ENCODE measurements around the gene CACNA2D2.
A peak's percentile ranks its signal among the peaks of the same experiment; 100 is the strongest.

Gene CACNA2D2

DNA sequence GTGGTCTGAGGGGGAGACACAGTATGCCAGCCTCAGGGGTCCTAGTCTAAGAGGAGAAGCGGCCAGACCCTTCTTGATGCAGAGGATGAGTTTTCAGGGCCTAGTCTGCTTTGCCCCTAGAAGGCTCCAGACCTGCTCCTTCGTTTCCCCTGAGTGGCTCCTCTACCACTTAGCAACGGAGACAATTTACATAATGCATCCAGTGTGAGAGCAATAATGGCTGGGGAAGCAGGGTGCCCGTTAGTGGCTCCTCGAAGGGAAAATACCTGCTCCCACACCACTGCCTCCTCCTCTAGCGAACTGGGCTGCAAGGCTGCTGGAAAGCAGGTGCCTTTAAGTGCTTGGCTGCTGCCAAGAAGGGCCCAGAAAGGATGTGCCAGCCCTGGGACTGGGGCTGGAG, 38.9 kb downstream of the CACNA2D2 start:
- no peak for DNase-seq (ENCODE audit: low read depth, low spot score)

DNA sequence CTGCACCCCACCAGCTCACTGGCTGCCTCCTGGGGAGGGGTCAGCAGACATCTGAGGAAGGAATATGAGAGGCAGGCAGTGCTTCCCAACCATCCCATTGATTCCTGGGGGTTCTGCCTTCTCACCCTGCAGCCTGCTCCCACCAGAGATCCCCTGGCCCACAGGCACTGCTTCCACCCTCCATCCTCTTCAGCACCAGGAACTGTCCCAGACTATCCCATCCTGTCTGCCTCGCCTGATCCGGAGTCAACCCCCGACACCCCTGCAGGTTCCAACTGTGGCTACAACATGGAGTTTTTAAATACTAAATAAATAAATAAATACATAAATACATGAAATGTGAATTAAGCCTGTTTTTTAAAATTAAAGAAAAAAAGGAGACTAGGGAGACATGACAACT, 43.6 kb downstream of the CACNA2D2 start:
- no peak for DNase-seq (ENCODE audit: low read depth, low spot score)

DNA sequence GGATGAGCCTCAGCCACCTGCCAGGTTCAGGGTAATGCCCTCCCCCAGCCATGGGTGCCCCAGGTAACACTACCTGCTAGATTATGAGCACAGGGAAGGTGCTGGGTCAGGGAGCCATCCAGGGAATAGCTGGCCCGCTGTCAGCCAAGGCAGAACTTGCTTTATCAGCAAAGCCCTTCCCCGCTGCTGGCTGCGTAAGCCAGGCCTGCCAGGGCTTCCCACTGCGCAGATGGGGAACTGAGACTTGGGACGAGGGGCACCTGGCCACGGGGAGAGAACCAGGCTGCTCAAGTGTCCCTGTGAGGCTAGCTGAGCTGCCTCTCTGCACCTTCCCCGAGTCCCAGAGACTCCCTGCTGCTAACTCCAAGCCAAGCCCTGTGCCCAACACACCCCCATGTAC, 45.4 kb downstream of the CACNA2D2 start:
- no peak for DNase-seq (ENCODE audit: low read depth, low spot score)

DNA sequence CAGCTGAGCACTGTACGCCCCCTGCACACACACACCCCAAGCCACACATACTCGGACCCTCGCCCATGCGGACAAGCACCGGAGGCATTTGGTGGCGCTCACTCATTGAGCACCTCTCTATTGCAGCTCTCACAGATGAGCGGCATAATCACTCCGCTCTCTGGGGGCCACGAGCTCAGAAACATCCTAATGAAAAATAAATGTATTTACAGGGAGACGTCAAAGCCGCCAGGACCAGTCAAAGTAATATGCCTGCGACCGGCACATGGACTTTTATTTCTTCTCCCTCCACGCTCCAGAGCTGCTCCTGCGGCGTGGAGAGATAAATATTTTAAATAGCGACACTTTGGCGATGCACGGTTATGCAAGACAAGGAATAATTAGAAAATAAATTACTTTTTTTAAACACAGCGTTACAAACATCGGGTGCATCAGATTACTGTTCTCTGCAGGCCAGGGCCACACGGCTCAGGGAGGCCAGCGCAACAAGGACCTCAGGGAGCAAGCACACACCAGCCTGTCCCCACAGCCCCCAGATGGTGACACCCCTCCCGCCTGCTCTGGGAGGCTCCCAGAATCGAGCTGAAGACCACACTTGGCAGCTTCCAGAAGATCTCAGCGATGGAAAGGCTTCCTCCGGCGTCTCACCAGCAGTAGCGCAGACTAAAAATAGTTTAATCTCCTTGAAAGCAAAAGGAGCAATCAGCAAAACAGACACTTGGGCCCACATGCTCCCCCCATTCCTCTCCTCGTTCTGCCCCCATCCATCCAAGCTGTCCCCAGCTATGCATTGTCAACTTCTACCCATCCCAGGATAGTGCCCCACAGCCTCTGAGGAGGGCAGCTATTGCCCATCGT, 48.0 kb downstream of the CACNA2D2 start:
- no peak for DNase-seq (ENCODE audit: low read depth, low spot score)

DNA sequence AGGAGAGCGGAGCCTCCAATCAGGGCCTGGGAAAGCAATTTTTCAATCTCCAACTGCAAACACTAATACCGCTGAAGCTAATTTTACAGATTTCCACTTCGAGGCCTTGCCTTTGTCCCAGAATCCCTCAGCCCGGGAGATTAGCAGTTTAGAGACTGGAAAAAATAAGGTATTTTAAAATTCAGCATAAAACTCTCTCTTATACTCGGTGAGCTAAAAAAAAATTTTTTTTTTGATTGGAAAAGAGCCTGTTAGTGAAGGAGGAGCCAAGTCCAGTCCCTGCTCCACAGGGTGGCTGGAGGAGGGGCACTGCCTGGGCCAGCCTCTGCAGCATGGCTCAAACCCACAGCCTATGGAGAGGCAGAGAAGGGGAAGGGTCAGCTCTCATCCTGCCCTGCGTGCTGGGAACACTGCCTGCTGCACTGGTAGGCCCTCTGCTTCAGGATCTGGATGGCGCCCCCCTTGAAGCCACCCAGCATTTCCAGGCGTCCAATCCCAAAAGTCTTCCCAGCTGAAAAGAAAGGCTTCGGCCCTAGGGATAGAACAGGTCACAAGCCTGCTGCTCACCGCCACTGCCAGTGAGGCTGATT, 48.9 kb downstream of the CACNA2D2 start:
- peak; percentile 17 for DNase-seq (ENCODE audit: low read depth, low spot score)

DNA sequence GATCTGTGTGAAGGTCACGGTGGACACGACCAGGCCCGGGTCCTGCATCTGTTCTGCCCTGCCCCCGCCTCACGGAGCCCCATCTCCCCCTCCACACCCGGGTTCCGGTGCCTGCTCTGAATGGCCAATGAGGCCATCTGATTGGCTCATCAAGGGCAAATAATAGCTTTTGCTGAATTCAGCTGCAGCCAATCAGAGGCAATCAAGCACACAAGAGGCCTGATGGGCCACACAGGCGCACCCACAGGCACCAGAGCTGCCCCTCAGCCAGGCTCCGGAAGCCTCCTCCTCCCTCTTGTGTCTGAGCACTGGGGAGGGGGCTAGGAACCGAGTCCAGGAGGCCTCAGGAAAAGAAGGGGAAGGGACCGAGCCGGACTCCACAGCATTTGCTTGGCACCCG, 49.5 kb downstream of the CACNA2D2 start:
- DNase-seq (ENCODE audit: low read depth, low spot score), result no peak

DNA sequence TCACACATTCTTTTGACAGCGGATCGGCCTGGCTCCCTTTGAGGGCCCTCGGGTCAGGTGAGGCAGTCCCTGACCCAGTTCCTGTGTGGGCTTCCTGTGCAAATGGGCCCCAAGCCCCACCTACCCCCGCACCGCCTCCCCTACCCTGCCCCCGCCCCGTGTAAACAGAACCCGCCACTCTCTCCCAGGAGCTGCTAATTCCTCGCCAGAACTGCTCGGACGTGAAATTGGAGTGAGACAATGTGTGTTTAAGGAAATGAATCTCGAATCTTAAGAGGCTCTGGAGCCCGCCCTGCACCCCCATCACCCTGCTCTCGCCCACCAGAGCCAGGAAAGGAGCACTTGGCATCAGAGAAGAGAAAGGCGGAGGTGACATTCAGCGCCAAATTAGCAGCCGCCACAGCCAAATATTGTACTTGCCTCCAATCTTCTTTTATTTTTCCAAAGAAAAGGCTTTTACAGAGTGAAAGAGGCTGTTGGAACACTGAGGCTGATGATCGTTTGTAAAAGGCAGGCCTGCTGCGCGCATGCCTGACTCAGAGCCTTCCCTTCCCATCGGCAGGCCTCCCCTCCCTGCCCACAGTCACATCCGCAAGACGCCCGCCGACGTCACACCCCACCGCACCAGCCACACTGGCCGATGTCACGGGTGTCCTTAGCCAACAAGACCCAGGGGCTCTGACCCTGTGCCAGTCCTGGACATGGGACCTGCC, 53.1 kb downstream of the CACNA2D2 start:
- no peak for DNase-seq (ENCODE audit: low read depth, low spot score)

DNA sequence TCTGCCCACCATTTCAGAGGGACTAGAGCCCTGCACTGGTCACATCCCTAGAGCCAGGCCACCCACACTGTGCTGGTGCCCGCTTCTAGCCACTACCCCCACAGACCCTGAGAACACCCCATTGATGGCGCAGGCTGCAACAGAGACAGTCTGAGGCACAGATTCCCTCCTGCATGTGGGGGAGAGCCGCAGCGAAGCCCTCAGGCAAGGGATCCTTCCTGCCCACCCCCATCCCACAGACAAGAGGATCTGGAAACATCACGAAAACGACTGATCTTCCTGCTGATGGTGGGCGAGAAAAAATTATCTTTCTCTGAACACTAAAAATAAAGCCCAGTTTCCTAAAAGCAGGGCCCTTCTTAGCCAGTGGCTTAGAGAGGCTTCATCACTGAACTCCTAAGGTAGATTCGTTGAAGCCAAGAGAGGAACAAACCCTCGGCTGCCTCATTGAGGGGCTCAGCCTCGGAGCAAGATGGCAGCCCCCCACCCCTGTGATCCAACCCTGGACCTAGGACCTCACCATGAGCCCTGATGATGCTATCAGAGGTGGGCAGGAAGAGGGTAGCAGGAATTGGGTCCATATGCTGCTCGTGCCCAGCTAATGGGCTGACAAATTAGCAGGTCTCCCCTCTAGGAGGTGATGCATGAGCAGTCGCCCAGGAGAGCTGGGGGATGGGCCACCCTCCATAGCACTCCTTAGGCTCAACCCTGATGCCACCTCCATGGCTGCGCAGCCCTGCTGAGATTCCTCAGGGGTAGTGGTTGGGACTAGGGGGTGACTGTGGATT, 54.5 kb downstream of the CACNA2D2 start:
- no peak for DNase-seq (ENCODE audit: low read depth, low spot score)

DNA sequence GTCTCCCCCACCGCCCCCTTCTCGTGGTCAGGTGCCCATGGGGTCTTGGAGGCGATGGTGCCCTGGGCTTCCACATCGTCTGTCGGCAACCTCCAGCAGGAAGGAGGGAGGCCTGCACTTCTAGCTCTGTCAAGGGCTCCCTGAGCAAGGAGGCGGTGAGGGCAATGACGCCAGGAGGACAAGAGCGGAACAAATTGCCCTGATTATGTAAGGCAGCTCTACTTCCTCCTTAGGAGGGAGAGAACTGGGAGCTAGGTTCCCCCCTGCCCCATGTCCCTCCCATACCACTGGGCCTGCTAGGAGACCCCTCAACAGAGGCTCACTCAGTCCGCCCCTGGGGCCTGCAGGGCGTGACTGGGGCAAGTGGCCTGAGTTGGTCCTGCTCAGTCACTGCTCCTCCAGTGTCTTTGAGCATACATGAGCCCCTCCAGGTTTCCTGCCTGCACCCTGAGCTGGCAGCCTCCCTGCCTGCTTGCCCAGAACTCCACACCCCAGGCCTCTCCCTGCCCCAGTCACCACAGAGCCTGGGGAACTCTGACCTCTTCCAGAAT, 56.1 kb downstream of the CACNA2D2 start:
- no peak for DNase-seq (ENCODE audit: low read depth, low spot score)

DNA sequence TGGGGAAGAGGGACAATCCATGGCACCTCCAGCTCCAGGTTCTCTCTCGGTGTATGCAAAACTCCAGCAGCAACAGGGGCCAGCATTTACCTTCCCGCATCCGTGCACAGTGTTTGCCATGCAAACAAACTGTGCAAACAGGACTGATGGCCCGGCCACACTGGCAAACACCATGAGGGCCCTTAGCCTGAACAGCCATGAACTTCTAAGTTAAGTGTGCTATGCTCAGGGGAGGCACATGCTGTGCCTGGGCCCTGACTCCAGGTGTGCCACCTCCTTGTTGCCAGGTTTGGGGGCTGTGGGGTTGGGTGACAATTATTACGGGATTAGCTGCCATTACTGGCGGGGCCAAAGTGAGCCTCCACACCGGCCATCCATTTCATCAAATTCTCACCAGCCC, 57.5 kb downstream of the CACNA2D2 start:
- DNase-seq (ENCODE audit: low read depth, low spot score), result no peak

DNA sequence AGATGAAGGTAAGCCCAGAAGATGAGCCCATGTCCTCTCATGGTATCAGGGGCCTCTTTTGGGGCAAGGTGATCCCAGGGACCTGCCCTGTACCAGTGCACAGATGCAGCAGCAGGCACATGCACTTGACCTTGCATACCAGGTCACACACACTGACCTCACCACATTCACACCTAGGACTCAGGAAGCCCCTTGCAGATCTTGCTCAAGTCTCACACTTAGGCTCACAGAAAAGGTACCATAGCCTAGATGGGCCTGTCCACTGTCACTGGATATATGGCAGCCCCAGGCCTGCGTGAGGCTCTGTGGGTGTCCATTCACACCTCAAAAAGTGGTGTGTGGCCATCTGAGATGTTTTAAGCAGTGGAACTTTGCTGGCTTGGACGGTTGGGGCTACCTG, 58.7 kb downstream of the CACNA2D2 start:
- DNase-seq (ENCODE audit: low read depth, low spot score), result no peak

DNA sequence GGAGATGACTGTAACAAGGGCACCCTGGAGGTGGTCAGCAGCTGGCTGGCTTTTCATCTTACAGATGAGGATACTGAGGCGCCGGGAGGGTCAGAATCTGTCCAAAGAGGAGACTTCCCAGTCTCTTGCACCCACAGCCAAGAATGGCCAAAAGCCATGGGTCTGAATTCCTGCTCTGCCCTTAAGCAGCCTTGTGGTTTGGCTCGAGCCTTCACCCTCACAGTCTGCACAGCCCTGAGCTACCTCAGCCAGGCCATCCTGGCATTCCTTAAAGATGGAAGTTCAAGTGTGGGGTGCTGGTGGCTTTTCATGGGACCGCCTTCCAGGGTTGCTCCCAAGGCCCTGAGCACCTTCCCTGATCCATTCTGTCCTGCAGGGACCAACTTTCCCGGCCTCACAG, 59.2 kb downstream of the CACNA2D2 start:
- no peak for DNase-seq (ENCODE audit: low read depth, low spot score)

DNA sequence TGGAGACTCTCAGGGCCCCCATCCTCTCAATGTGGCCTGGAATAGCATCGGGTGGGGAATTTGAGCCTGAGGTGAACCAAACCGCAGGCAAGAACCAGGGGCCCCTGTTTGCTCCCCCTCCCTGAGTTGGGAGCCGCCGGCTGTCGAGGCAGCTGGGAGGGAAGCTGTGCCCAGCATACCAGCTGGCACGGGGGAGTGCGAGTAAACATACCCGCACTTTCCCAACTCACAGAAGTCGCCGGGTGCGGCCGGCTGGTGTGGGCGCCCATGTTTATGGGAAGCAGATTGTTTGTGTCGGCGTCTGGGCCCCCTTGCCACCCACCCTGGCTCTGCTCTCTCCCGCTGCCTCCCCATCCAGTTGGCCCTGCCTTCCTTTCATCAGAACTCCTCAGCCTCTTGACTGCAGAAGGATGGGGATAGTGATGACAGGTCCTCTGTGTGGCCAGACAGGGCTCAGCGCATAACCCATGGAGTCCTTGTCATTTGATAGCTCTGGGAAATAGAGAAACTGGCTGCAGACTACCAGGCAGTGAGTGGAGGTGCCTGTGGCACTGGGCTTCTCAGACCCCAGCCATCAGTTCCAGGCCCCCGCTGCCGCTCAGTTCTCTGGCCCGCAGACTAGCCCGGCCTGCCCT, 60.4 kb downstream of the CACNA2D2 start:
- DNase-seq (ENCODE audit: low read depth, low spot score), result no peak

DNA sequence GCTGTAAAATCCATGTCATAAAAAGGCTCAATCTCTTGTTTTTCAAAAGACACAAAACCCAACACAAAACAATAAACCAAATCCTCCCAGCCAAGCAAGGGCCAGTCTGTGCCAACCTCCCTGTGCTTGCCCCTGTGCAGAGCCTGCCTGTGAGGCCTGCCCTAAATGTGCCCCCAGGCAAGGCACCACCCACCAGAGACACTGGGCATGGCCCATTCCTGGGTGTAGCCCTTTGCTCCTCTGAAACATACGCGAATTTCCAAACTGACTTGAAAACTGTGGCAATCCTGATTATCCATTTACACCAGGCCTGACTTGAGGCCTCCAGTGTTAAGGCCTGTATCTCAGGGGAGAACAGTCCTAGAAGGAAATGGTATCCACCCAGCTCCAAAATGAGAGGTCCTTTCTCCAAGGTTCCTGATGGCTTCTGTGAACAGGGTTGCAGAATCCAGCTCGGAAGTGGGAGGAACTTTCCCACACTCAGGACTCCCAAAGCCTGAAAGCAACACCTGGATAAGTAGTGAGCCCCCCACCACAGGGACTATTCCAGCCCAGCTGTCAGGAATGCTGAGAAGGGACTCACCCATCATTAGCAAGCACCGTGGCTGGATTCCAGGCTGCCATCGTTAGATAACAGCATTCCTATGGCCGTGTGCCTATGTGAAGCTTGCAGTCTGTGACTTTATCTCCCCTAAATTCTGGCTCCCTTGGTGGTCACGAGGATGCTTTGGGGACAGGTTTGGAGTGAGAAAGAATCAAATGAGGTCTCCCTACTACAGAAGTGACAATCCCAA, 61.8 kb downstream of the CACNA2D2 start:
- no peak for DNase-seq (ENCODE audit: low read depth, low spot score)

DNA sequence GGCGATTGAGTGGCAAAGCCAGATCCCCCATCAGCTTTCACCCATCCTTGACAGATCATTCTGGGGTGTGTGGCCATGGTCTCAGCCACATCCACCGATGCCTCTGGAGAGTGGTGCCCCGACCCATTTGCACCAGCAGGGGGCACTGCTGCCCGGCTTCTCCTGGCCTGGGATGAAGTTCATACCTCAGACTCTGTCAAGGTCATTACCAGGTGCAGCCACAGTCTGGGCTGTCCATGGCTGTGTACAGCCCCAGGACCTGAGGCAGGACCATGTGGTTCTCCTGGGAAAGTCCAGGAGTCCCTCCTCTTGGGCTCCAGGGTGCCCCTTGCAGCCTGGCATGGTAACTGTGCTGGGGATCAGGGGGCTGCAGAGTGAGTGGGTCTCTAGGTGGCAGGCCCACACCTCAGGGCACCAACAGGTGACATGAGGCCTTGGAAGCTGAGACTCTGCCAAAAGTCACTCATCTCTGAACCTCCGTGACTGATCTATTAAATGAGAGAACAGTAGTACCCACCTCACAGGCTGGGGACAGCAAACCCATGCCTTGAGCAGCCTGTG, 67.2 kb downstream of the CACNA2D2 start:
- DNase-seq (ENCODE audit: low read depth, low spot score), result no peak

DNA sequence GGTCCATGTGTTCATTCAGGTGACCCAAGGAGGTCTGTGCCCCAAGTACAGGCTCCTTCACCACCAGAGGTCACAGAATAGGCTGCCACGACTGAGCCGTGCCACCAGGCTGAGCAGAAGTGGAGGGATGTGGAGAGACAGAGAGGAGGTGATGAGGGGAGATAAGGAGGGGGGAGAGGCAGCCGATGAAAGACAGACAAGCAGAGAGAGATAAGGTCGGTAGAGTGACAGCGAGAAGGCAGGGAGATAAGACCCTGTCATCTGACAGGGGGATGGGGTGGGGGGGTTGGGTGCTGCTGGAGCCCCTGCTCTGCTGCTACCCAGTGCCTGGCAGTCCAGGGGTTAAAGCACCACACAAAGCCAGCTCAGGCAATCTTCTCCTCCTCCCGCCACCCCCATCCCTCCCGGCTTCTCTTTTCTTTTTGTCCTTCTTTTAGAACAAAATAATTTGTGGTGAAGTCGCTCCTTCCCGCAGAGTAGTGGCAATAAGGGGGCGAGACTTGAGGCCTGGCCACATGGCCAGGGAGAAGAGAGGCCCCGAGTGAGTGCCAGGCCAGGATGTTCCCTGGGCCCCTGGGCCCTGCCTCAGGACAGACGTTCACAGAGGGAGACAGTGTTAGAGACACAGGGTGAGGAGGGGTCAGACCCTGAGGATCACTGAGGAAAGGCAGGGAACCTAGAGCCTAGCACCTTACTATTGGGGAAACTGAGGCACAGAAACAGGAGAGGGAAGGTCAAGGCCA, 67.9 kb downstream of the CACNA2D2 start:
- DNase-seq (ENCODE audit: low read depth, low spot score), result no peak

DNA sequence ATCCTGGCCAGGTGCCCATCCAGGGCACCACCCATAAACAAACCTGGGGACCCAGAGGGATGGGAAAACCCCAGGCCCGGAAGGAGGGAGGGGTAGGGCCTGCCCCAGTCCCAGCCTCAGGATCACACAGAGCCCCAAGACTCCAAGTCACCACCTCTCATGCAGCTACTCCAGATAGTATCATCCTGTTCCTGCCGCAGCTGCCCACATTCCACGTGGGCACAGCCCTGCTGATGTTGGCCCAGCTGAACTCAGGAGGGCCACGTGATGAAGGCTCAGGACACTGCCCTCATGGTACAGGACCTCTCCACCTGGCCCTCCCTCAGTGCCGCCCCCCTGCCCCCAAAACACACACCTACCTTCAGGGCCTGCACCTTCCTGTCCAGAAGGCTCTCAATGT, 69.5 kb downstream of the CACNA2D2 start:
- DNase-seq (ENCODE audit: low read depth, low spot score), result no peak

DNA sequence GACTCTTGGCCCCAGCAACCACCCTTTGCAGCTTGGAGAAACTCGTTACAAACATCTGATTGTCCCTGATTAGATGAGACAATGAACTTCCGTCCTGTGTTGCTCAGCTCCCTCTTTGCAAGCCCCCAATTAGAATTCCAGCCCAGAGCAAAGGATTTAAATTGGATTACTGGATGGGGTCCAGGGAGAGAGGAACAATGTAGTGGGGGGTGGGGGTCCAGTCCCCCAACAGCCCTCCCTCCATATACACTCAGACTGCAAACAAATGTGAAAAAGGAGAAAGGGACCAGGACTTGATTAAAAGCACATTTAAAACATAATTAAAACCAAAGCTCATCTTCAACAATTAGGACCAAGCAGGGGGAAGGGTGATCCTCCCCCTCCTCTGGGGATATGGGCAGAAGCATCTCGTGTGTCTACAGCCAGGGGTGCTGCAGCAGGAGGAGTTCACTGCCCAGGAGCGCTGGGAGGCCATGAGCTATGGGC, 72.4 kb downstream of the CACNA2D2 start:
- DNase-seq (ENCODE audit: low read depth, low spot score), result no peak

DNA sequence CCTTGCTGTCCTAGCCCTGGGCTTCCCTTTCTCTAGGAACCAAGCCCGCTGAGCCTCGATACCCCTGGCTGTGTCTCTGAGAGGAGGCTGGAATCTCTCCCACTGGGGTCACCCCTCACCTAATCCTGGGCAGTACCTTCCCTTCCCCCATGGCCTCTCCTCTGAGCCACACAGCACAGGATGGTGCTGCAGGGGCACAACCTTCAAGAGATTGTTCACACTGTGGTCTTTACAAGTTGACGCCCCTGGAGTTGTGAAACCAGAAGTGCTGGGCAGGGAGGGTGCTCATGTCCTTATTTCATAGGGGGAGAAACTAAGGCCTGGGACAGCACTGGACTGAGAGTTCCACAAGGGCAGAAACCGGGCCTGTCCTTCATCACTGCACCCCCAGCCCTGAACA, 73.2 kb downstream of the CACNA2D2 start:
- no peak for DNase-seq (ENCODE audit: low read depth, low spot score)
